ACC112 (cell line): ENCODE measurements around the gene PLA2R1.

Experiments used
- H2AFZ ChIP-seq: fragments of 200-600 bp; sonication (generic); one replicate; pipeline ENCODE4 v1.6.0; 2017; ENCODE audit warnings: antibody characterized with exemption, low read length; ENCODE audit not compliant: unreplicated experiment
- H3K27ac ChIP-seq: fragments of 200-600 bp; sonication (generic); 2 replicates; pipeline ENCODE4 v1.5.1; 2014; ENCODE audit warnings: low read depth, mild to moderate bottlenecking, antibody characterized with exemption, low read length, moderate library complexity
- H3K27me3 ChIP-seq: fragments of 200-600 bp; sonication (generic); 2 replicates; pipeline ENCODE4 v1.6.1; 2014; ENCODE audit warnings: mild to moderate bottlenecking, antibody characterized with exemption, low read length, moderate library complexity, mixed read lengths; ENCODE audit not compliant: insufficient read depth
- H3K36me3 ChIP-seq: fragments of 200-600 bp; sonication (generic); 2 replicates; pipeline ENCODE4 v1.6.1; 2016; ENCODE audit warnings: mild to moderate bottlenecking, antibody characterized with exemption, low read length, moderate library complexity, mixed read lengths; ENCODE audit not compliant: insufficient read depth
- H3K4me1 ChIP-seq: fragments of 200-600 bp; sonication (generic); one replicate; pipeline ENCODE4 v1.6.1; 2016; ENCODE audit warnings: low read length, mixed read lengths; ENCODE audit not compliant: insufficient read depth, unreplicated experiment, control insufficient read depth
- H3K4me3 ChIP-seq: fragments of 200-600 bp; sonication (generic); 2 replicates; pipeline ENCODE4 v1.5.1; 2014; ENCODE audit warnings: mild to moderate bottlenecking, low read depth, low read length
- H3K79me2 ChIP-seq: fragments of 200-600 bp; sonication (generic); one replicate; pipeline ENCODE4 v1.6.0; 2016; ENCODE audit warnings: low read length; ENCODE audit not compliant: control insufficient read depth, unreplicated experiment, insufficient read depth

The PLA2R1 gene

DNA sequence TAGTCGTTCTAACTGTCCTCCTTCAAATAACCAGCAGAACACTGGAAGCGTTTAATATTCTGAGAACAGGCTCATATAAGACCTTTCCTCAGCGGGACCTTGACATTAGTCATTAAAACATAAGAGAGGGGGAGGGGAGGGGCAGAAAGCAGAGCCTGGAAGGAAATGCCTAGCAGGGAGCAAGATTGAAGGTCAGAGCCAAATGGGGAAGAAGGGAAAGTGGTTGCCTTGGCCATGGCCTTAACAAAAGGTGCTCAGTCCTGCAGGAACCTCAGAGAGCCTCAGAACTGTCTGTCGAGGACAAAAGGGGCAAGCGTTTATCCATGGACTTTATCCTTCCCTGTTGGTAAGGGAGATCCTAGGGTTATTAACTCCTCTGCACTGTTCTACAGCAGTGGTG lies 856 bp upstream of the PLA2R1 start:
- no peak overlapping the region for H3K27ac ChIP-seq
- no peaks in the 10 kb centered on the region for H3K27me3 ChIP-seq
- peaks cover 3% of the 10 kb centered on the region for H3K4me1 ChIP-seq
- H3K4me3 ChIP-seq, result peak overlapping the region; percentile 84
- no peaks in the 10 kb centered on the region; the same call in 1 of the 2 replicates for H3K36me3 ChIP-seq
- peaks cover 9% of the 10 kb centered on the region for H3K79me2 ChIP-seq
- H2AFZ ChIP-seq, result peak overlapping the region; percentile 97

DNA sequence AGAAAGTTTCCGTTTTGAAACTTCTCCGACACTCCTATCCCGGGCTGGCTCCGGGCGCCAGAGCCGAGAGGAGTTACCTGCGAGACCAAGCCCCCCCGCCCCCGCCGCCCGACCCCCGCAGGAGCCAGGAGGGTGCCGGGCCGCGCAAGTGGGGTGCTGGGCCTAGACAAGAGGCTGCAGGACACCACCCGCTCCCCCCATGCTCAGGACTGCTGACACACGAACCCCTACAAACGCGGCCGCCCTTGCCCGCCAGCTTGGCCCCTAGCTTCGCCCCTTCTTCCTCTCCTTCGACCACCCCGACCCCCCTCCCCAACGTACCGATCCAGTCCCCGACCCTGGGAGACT lies 497 bp downstream of the PLA2R1 start:
- Histone ChIP-seq H3K36me3 (no peaks in the 10 kb centered on the region), H3K79me2 (peaks cover 9% of the 10 kb centered on the region), H3K27ac (no peak overlapping the region), H3K27me3 (no peaks in the 10 kb centered on the region), H3K4me1 (peaks cover 10% of the 10 kb centered on the region), H3K4me3 (peak overlapping the region; percentile 84), H2AFZ (peak overlapping the region; percentile 97)

- Histone ChIP-seq H3K36me3 (no peaks in the 10 kb centered on the region), H3K79me2 (peaks cover 9% of the 10 kb centered on the region), H3K4me3 (peak overlapping the region; percentile 84), H3K4me1 (peaks cover 10% of the 10 kb centered on the region), H3K27me3 (no peaks in the 10 kb centered on the region), H2AFZ (peak overlapping the region; percentile 97), H3K27ac (no peak overlapping the region)
Observed at GRCh38 chr2:160061533-160061932, 882 bp downstream of the PLA2R1 start.

- Histone ChIP-seq H3K4me1 (peaks cover 19% of the 10 kb centered on the region), H3K36me3 (no peaks in the 10 kb centered on the region), H3K79me2 (peaks cover 9% of the 10 kb centered on the region), H3K27ac (no peak overlapping the region), H3K4me3 (no peak overlapping the region), H3K27me3 (no peaks in the 10 kb centered on the region), H2AFZ (no peak overlapping the region)
Observed at GRCh38 chr2:160060297-160060696, 2.1 kb downstream of the PLA2R1 start.

DNA sequence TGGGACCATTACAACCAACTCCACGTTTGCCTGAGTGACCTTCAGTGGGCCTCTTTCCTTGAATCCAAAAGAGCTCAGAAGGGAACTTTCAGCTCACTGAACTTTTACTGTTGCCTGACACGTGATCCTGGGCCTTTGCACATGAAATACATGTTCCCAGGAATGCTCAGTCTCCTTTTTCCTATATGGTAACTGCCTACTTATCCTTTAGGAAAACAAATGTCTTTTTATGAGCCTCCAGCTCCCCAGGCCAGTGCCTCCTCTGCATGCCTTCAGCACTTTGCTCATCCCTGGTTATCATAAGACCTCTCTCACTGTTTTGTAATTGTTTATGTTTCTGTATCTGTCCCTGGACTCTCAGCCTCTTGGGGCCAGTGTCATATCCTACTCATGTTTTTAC lies 5.1 kb downstream of the PLA2R1 start:
- peaks cover 9% of the 10 kb centered on the region for H3K79me2 ChIP-seq
- no peak overlapping the region for H2AFZ ChIP-seq
- H3K27ac ChIP-seq, result no peak overlapping the region
- no peaks in the 10 kb centered on the region for H3K27me3 ChIP-seq
- no peaks in the 10 kb centered on the region for H3K36me3 ChIP-seq
- H3K4me1 ChIP-seq, result peaks cover 26% of the 10 kb centered on the region
- no peak overlapping the region for H3K4me3 ChIP-seq

DNA sequence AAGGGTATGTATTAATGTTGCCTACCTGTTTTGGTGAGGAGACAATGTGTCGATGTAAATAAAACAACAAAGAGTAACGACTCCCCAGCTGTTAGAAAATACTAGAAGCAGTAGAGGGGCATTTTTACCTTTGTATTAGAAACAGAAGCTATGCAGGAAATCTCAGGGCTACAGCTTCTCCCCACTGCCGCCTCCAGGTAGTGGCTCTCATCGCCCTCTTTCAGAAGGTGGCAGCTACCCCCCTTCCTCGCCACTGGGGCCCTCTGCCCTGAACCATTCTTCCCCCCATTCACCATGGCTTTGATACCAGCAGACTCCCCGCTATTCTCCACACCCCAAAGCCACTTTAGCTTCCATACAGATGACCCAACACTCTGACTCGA lies 6.7 kb downstream of the PLA2R1 start:
- Histone ChIP-seq H2AFZ (no peak overlapping the region), H3K27me3 (no peaks in the 10 kb centered on the region), H3K79me2 (peaks cover 5% of the 10 kb centered on the region), H3K27ac (no peak overlapping the region), H3K36me3 (no peaks in the 10 kb centered on the region), H3K4me3 (no peak overlapping the region), H3K4me1 (peaks cover 37% of the 10 kb centered on the region)

DNA sequence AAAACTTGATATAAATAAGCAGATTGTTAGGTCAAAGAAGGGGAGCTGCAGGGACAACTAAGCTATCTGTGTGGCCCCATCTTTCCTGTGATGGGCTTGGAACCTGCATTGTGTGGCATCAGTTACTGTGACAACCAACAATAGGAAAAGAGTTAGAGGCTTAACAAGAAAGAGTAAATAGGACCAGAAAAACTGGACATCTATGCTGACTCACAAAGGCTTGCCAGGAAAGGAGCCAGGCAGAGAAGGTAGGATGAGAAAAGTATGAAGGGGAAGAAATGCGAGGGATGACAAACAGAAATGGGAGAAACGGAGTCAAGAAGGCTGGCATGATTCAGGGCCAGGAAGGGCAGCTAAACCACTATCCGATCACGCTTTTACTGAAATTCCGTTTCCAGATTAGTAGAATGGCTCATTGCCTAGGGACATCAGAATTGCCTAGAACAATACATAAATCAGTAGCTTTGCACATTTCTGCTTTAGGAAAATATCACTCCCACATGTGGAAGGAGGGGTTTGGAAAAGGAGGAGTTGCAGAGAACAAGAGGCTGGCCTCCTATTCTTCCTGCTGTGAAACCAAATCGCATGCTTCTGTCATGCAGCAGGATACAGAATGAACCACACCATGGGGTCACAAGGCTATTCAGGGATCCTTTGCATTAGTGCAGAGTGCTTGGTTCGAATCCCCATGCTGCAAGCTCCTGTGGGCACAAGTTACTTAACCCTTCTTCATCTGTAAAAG lies 7.3 kb downstream of the PLA2R1 start:
- peaks cover 4% of the 10 kb centered on the region for H3K79me2 ChIP-seq
- H3K36me3 ChIP-seq, result no peaks in the 10 kb centered on the region
- H3K27ac ChIP-seq, result no peak overlapping the region
- H3K27me3 ChIP-seq, result no peaks in the 10 kb centered on the region
- H3K4me1 ChIP-seq, result peaks cover 37% of the 10 kb centered on the region
- no peak overlapping the region for H3K4me3 ChIP-seq
- H2AFZ ChIP-seq, result peak overlapping the region; percentile 19

- Histone ChIP-seq H3K79me2 (peaks cover under 1% of the 10 kb centered on the region), H2AFZ (no peak overlapping the region), H3K36me3 (no peaks in the 10 kb centered on the region), H3K27ac (no peak overlapping the region), H3K27me3 (no peaks in the 10 kb centered on the region), H3K4me1 (peaks cover 37% of the 10 kb centered on the region), H3K4me3 (no peak overlapping the region)
Observed at GRCh38 chr2:160053946-160054345, 8.5 kb downstream of the PLA2R1 start.

GRCh38 chr2:160052531-160052930 lies 9.9 kb downstream of the PLA2R1 start:
- Histone ChIP-seq H3K27ac (no peak overlapping the region), H2AFZ (no peak overlapping the region), H3K79me2 (no peaks in the 10 kb centered on the region), H3K27me3 (no peaks in the 10 kb centered on the region), H3K4me1 (peaks cover 34% of the 10 kb centered on the region), H3K36me3 (no peaks in the 10 kb centered on the region), H3K4me3 (no peak overlapping the region)

- H3K4me1 ChIP-seq, result peaks cover 30% of the 10 kb centered on the region
- H2AFZ ChIP-seq, result no peak overlapping the region
- no peaks in the 10 kb centered on the region for H3K27me3 ChIP-seq
- no peaks in the 10 kb centered on the region for H3K79me2 ChIP-seq
- H3K36me3 ChIP-seq, result no peaks in the 10 kb centered on the region
- no peak overlapping the region for H3K4me3 ChIP-seq
- no peak overlapping the region for H3K27ac ChIP-seq
Observed at GRCh38 chr2:160051371-160051800, 11.0 kb downstream of the PLA2R1 start.

DNA sequence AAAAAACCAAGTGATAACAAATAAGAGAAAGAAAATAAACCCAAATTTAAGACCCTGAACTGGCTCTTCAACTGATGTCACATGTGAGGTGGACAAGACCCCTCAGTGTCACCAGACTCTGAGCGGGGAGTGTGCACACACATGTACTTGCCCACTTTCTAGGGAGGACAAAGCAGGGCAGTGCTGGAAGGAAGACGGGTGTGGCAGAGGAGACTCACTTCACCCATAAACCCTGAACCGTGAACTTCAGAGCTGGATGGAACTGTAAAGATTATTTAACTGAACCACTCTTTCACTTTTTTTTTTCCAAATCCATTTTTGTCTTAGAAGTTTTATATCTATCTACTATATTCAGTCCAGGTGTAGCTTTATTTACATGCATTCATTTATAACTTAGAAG lies 12.3 kb downstream of the PLA2R1 start:
- Histone ChIP-seq H3K27me3 (no peaks in the 10 kb centered on the region), H3K27ac (no peak overlapping the region), H2AFZ (no peak overlapping the region), H3K4me3 (no peak overlapping the region), H3K36me3 (no peaks in the 10 kb centered on the region), H3K4me1 (peaks cover 20% of the 10 kb centered on the region), H3K79me2 (no peaks in the 10 kb centered on the region)
